GM23248 (cell line): Measurements from ENCODE around the gene CEMP1. TPM values are rescaled to one million over a fixed set of nuclear protein-coding genes. Genes with fewer than 3 reads are reported as not detected.

Experiments
- DNase-seq: peaks from one replicate; pipeline ENCODE4 v3.0.0-alpha.2; 2015
- H2AFZ ChIP-seq: fragments of 200-600 bp; sonication (generic); 2 replicates; pipeline ENCODE4 v1.6.1; 2016; ENCODE audit warnings: antibody characterized with exemption
- H3F3A ChIP-seq: fragments of 200-600 bp; sonication (generic); 2 replicates; pipeline ENCODE4 v1.6.1; 2016; ENCODE audit warnings: mild to moderate bottlenecking, antibody characterized with exemption, mixed run types; ENCODE audit not compliant: insufficient read depth
- H3K27ac ChIP-seq: fragments of 200-600 bp; sonication (generic); 2 replicates; pipeline ENCODE4 v1.5.1; 2016; ENCODE audit warnings: mild to moderate bottlenecking
- H3K27me3 ChIP-seq: fragments of 200-600 bp; sonication (generic); replicated peaks from 2 replicates; pipeline ENCODE4 v1.6.1; 2016; ENCODE audit warnings: mild to moderate bottlenecking; ENCODE audit not compliant: insufficient read depth
- H3K36me3 ChIP-seq: fragments of 200-600 bp; sonication (generic); 2 replicates; pipeline ENCODE4 v1.6.1; 2016; ENCODE audit warnings: low read depth, mild to moderate bottlenecking
- H3K4me1 ChIP-seq: fragments of 200-600 bp; sonication (generic); 2 replicates; pipeline ENCODE4 v1.6.1; 2016; ENCODE audit warnings: mild to moderate bottlenecking; ENCODE audit not compliant: insufficient read depth
- H3K4me2 ChIP-seq: fragments of 200-600 bp; sonication (generic); one replicate; pipeline ENCODE4 v1.6.1; 2016; ENCODE audit warnings: mild to moderate bottlenecking; ENCODE audit not compliant: unreplicated experiment
- H3K4me3 ChIP-seq: fragments of 200-600 bp; sonication (generic); 2 replicates; pipeline ENCODE4 v1.5.1; 2016; ENCODE audit warnings: mild to moderate bottlenecking
- H3K79me2 ChIP-seq: fragments of 200-600 bp; sonication (generic); 2 replicates; pipeline ENCODE4 v1.6.1; 2016; ENCODE audit warnings: mild to moderate bottlenecking; ENCODE audit not compliant: insufficient read depth
- H3K9ac ChIP-seq: fragments of 200-600 bp; sonication (generic); 2 replicates; pipeline ENCODE4 v1.6.1; 2016; ENCODE audit warnings: mild to moderate bottlenecking
- H3K9me2 ChIP-seq: fragments of 200-600 bp; sonication (generic); 2 replicates; pipeline ENCODE4 v1.6.1; 2016; ENCODE audit warnings: mixed run types, mild to moderate bottlenecking, moderate library complexity; ENCODE audit not compliant: insufficient read depth
- H3K9me3 ChIP-seq: fragments of 200-600 bp; sonication (generic); one replicate; pipeline ENCODE4 v1.6.1; 2017; ENCODE audit warnings: low read depth
- H4K20me1 ChIP-seq: fragments of 200-600 bp; sonication (generic); 2 replicates; pipeline ENCODE4 v1.6.0; 2016; ENCODE audit not compliant: insufficient read depth
- EZH2 ChIP-seq: fragments of 200-600 bp; sonication (generic); IDR thresholded peaks from 2 replicates; pipeline ENCODE4 v1.6.1; 2018; ENCODE audit warnings: antibody characterized with exemption, mild to moderate bottlenecking; ENCODE audit not compliant: insufficient read depth, poor library complexity, severe bottlenecking
- EZH2phosphoT487 ChIP-seq: fragments of 200-600 bp; sonication (generic); IDR thresholded peaks from 2 replicates; pipeline ENCODE4 v1.6.1; 2018; ENCODE audit warnings: antibody characterized with exemption, moderate library complexity, mild to moderate bottlenecking, low read depth; ENCODE audit not compliant: insufficient read depth
- WGBS, 2 experiments: methylation state at CpG; one replicate each; pipeline ENCODE4 v1.1.6; 2015 to 2017; ENCODE audit warnings: low lambda C conversion rate in 2 of 2, low coverage in 1 of 2; ENCODE audit errors: missing lambda C conversion rate in 2 of 2; 5-methylcytosine and 5-hydroxymethylcytosine counted together
- in situ Hi-C: fragments of 300-500 bp; cut with MboI; formaldehyde crosslinking; loops from 2 replicates; pipeline ENCODE4 v1.15.0; 2020
- polyA plus RNA-seq: library from polyadenylated mRNA; unstranded; fragments of >200 nt; fragmentation: Nextera tagmentation; extraction: Ambion mirVana; gene quantifications from 2 replicates; pipeline ENCODE4 v1.2.1, GENCODE V29; 2016
- total RNA-seq: library from RNA; depleted of rRNA; stranded (reverse); fragments of >200 nt; shearing (Covaris generic); gene quantifications from 2 replicates; pipeline ENCODE4 v1.2.3, GENCODE V29; 2014

CEMP1 gene
- total and polyA plus RNA-seq, 2 experiments from 2014 or later: 4.4 TPM; not detected in 1

DNA sequence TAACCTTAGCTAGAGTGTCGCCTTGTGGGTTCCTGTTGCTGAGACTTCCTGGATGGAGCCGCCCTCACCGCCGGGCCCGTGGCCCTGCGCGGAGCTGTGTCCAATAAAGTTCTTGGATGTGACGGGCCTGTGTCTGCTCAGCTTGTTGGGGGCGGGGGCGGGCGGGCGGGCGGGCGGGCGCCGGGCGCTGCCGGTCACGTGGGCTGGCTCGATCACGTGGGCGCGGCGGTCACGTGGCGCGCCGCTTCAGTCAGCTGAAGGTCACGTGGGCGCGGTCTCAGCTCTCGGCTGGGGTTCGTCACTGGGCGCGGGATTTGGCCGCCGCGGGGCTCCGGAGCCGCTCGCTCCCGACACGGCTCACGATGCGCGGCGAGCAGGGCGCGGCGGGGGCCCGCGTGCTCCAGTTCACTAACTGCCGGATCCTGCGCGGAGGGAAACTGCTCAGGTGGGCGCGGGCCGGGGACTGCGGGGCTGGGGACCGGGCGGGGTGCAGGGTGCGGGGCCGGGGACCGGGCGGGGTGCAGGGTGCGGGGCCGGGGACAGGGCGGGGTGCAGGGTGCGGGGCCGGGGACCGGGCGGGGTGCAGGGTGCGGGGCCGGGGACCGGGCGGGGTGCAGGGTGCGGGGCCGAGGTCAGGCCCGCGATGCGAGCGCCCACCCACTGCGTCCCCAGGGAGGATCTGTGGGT is 11.0 kb downstream of the CEMP1 start, which contains the start of gene AMDHD2:
AMDHD2 (plus strand) TSS at position 275 of the 687 bp plus-strand sequence; CDS start at position 363, 88 bp downstream.
- peaks cover 6% of the 10 kb centered on the region; the same call in 1 of the 2 replicates for H4K20me1 ChIP-seq
- H3F3A ChIP-seq: peaks cover 6% of the 10 kb centered on the region
- 0 to 2% methylated on average over 24 to 57 of the region's 83 CpGs for WGBS, 2 experiments
- peak; percentile 99 for DNase-seq
- H3K9me3 ChIP-seq: no peaks in the 10 kb centered on the region
- H3K4me3 ChIP-seq: peak within 1 kb of the TSS; percentile 76
- H3K4me1 ChIP-seq: peaks cover 35% of the 10 kb centered on the region
- peaks cover 90% of the 10 kb centered on the region for H3K79me2 ChIP-seq
- in situ Hi-C loops: no loop called here
- H3K27ac ChIP-seq: peak within 1 kb of the TSS; percentile 67
- no peaks in the 10 kb centered on the region for H3K27me3 ChIP-seq
- peaks cover 11% of the 10 kb centered on the region; the same call in 1 of the 2 replicates for H3K36me3 ChIP-seq
- H2AFZ ChIP-seq: peak within 1 kb of the TSS; percentile 32; the same call in 1 of the 2 replicates
- TF ChIP-seq EZH2 (no peak), EZH2phosphoT487 (no peak)
- H3K9ac ChIP-seq: peak within 1 kb of the TSS; percentile 87
- no peaks in the 10 kb centered on the region for H3K9me2 ChIP-seq
- peak within 1 kb of the TSS; percentile 79 for H3K4me2 ChIP-seq

DNA sequence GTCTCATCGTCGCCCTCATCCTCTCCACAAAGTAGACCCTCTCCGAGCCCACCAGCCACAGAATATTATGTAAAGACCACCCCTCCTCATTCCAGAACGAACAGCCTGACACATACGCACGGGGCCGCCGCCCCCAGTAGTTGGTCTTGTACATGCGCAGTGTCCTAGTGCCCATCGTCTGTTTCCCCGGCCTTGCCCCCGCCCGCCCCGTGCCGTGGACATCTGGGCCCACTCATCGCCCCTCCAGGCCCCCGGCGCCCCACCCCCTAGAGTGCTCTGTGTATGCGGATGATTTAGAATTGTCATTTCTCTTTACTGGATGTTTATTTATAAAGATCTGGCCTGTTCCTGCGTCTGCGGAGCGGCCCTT is 11.5 kb downstream of the CEMP1 start:
- Histone ChIP-seq H3K9me3 (no peaks in the 10 kb centered on the region), H3K79me2 (peaks cover 91% of the 10 kb centered on the region), H3K4me1 (peaks cover 35% of the 10 kb centered on the region), H3F3A (peaks cover 8% of the 10 kb centered on the region), H3K9me2 (no peaks in the 10 kb centered on the region), H3K36me3 (peaks cover 10% of the 10 kb centered on the region; the same call in 1 of the 2 replicates), H4K20me1 (peaks cover 6% of the 10 kb centered on the region; the same call in 1 of the 2 replicates), H2AFZ (no peak overlapping the region), H3K27me3 (no peaks in the 10 kb centered on the region), H3K9ac (peak overlapping the region; percentile 87), H3K27ac (peak overlapping the region; percentile 67), H3K4me2 (no peak overlapping the region), H3K4me3 (peak overlapping the region; percentile 40; the same call in 1 of the 2 replicates)
- DNase-seq: no peak
- in situ Hi-C loops: no loop called here
- TF ChIP-seq EZH2 (no peak), EZH2phosphoT487 (no peak)
- 10 to 20% methylated on average over 15 to 22 of the region's 22 CpGs for WGBS, 2 experiments

DNA sequence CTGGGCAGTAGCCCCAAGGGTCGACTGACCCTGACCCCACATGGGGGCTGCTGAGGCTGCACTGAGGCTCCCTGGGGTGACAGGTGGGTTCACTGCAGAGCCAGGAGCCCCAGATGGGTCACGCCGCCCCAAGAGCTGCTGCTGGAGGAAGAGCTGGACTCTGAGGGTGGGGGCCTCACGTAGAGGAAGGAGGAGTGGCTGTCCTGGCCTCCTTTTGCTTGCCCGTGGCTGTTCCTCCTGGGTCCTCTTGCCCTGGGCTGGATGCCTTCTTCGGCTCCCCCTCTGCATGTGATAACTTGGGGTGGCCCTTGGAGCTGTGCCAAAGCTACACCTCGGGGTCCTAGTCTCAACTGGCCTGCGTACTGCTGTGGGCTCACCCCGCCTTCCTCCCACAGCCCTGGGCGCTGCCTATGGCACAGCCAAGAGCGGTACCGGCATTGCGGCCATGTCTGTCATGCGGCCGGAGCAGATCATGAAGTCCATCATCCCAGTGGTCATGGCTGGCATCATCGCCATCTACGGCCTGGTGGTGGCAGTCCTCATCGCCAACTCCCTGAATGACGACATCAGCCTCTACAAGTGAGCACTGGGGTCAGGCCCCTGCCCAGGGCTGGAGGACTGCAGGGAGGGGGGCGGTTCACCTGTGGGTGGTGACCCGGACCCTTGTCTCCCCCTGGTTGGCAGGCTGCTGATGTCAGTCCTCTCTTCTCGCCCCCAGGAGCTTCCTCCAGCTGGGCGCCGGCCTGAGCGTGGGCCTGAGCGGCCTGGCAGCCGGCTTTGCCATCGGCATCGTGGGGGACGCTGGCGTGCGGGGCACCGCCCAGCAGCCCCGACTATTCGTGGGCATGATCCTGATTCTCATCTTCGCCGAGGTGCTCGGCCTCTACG is 12.1 kb downstream of the CEMP1 start:
- Histone ChIP-seq H3K9ac (peak overlapping the region; percentile 87), H3K4me3 (peak overlapping the region; percentile 40; the same call in 1 of the 2 replicates), H3K4me2 (no peak overlapping the region), H3K79me2 (peaks cover 89% of the 10 kb centered on the region), H3K27ac (peak overlapping the region; percentile 67), H3K9me2 (no peaks in the 10 kb centered on the region), H3K27me3 (no peaks in the 10 kb centered on the region), H2AFZ (no peak overlapping the region), H4K20me1 (peaks cover 6% of the 10 kb centered on the region; the same call in 1 of the 2 replicates), H3K9me3 (no peaks in the 10 kb centered on the region), H3K4me1 (peaks cover 35% of the 10 kb centered on the region), H3K36me3 (peaks cover 5% of the 10 kb centered on the region; the same call in 1 of the 2 replicates), H3F3A (peaks cover 8% of the 10 kb centered on the region)
- peak; percentile 40 for DNase-seq
- WGBS, 2 experiments: 78 to 79% methylated on average over 29 to 39 of the region's 39 CpGs
- TF ChIP-seq EZH2 (no peak), EZH2phosphoT487 (no peak)
- in situ Hi-C loops: no loop called here

DNA sequence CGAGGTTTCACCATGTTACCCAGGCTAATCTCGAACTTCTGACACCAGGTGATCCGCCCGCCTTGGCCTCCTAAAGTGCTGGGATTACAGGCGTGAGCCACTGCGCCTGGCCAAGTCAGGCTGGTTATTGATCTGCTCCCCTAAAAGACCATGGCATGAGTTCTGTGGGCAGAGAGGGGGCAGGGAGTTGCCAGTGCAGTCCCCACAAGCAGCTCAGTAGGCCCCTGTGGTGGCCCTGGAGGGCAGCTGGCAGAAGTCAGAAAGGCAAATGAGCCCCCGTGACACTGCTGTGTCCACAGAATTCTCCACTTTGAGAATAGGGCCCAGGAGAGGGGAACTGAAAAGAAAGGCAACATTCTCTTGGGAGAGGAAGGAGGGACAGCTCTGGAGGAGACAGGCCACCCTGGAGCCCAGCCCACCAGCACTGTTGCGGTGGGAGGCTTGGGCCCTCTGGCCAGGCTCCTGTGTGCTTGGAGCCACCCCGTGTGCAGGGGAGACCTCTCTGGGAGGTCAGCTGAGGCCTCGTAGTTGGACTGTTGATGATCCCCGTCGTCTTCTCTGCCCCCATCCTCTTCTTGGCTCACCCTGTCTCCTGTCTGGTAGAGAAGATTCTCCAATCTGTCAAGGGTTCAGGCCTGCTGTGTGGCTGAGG is 13.1 kb downstream of the CEMP1 start:
- H2AFZ ChIP-seq: no peak overlapping the region
- no peak overlapping the region for H3K4me2 ChIP-seq
- peaks cover 6% of the 10 kb centered on the region; the same call in 1 of the 2 replicates for H4K20me1 ChIP-seq
- peaks cover 10% of the 10 kb centered on the region for H3F3A ChIP-seq
- H3K4me3 ChIP-seq: no peak overlapping the region
- DNase-seq: no peak
- H3K9me2 ChIP-seq: no peaks in the 10 kb centered on the region
- peaks cover 35% of the 10 kb centered on the region for H3K4me1 ChIP-seq
- WGBS, 2 experiments: 75 to 77% methylated on average over 11 to 12 of the region's 12 CpGs
- H3K27ac ChIP-seq: 0 out of 2 replicates have a peak overlapping the region, but pooled peaks have one; percentile 2
- H3K79me2 ChIP-seq: peaks cover 80% of the 10 kb centered on the region
- in situ Hi-C loops: no loop called here
- no peaks in the 10 kb centered on the region for H3K9me3 ChIP-seq
- peaks cover 3% of the 10 kb centered on the region; the same call in 1 of the 2 replicates for H3K36me3 ChIP-seq
- no peak for TF ChIP-seq EZH2
- TF ChIP-seq EZH2phosphoT487: no peak
- H3K9ac ChIP-seq: no peak overlapping the region; the same call in 1 of the 2 replicates
- H3K27me3 ChIP-seq: no peaks in the 10 kb centered on the region
